Measurements from ENCODE around the gene PRR5L.
A peak's percentile ranks its signal among the peaks of the same experiment; 100 is the strongest.

Gene PRR5L

GRCh38 chr11:36509694-36510593 lies 213.9 kb downstream of the PRR5L start, which contains the start of gene TRAF6:
TRAF6 (minus strand) TSS chr11:36510272; CDS start chr11:36501515, 8,757 bp downstream.
- TF ChIP-seq TAF1 (IDR thresholded peaks at IDR 0.05; ENCODE audit: borderline replicate concordance, insufficient read depth, low read length), result peak; percentile 89; the same call in 1 of the 2 replicates
- TF ChIP-seq SIN3A (IDR thresholded peaks at IDR 0.05; ENCODE audit: borderline replicate concordance, insufficient read depth, low read length), result peak; percentile 86
- TF ChIP-seq, protein P1, sequence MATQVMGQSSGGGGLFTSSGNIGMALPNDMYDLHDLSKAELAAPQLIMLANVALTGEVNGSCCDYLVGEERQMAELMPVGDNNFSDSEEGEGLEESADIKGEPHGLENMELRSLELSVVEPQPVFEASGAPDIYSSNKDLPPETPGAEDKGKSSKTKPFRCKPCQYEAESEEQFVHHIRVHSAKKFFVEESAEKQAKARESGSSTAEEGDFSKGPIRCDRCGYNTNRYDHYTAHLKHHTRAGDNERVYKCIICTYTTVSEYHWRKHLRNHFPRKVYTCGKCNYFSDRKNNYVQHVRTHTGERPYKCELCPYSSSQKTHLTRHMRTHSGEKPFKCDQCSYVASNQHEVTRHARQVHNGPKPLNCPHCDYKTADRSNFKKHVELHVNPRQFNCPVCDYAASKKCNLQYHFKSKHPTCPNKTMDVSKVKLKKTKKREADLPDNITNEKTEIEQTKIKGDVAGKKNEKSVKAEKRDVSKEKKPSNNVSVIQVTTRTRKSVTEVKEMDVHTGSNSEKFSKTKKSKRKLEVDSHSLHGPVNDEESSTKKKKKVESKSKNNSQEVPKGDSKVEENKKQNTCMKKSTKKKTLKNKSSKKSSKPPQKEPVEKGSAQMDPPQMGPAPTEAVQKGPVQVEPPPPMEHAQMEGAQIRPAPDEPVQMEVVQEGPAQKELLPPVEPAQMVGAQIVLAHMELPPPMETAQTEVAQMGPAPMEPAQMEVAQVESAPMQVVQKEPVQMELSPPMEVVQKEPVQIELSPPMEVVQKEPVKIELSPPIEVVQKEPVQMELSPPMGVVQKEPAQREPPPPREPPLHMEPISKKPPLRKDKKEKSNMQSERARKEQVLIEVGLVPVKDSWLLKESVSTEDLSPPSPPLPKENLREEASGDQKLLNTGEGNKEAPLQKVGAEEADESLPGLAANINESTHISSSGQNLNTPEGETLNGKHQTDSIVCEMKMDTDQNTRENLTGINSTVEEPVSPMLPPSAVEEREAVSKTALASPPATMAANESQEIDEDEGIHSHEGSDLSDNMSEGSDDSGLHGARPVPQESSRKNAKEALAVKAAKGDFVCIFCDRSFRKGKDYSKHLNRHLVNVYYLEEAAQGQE (IDR thresholded peaks at IDR 0.05; ENCODE audit: insufficient read depth in 1 of 2, low read depth in 2 of 2, low read length in 2 of 2), result peak; percentile 14 to 66; a peak in 2 of 4 replicates
- peak; percentile 91 for TF ChIP-seq FOXP2 (optimal IDR thresholded peaks at IDR 0.05; ENCODE audit: borderline replicate concordance, extremely low read depth, extremely low read length, insufficient read depth)
- TF ChIP-seq POLR2AphosphoS5 (IDR thresholded peaks at IDR 0.05; ENCODE audit: low read depth, low read length), result peak; percentile 97

DNA sequence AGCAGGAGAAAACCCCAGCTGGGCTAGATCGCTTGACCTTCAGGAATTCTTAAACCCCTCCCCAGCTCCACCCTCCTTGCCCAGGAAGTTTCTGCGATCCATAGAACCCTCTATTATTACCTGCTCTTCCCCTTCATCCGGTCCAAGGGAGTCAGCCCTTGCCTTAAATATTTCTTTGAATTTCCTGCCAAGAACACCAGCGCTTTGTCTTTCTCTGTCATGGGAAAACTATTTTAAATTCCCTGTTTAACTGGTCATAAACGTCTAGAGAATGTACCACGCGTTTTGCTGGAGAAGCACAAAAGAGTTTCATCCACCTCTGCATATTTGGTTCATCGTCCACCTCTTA lies 214.5 kb downstream of the PRR5L start:
- TF ChIP-seq FOXP2 (optimal IDR thresholded peaks at IDR 0.05; ENCODE audit: borderline replicate concordance, extremely low read depth, extremely low read length, insufficient read depth), result no peak
- TF ChIP-seq, protein P1 (IDR thresholded peaks at IDR 0.05; ENCODE audit: insufficient read depth in 1 of 2, low read depth in 2 of 2, low read length in 2 of 2), result no peak
- no peak for TF ChIP-seq SIN3A (IDR thresholded peaks at IDR 0.05; ENCODE audit: borderline replicate concordance, insufficient read depth, low read length)
- no peak for TF ChIP-seq POLR2AphosphoS5 (IDR thresholded peaks at IDR 0.05; ENCODE audit: low read depth, low read length)
- TF ChIP-seq TAF1 (IDR thresholded peaks at IDR 0.05; ENCODE audit: borderline replicate concordance, insufficient read depth, low read length), result no peak

- TF ChIP-seq SIN3A (IDR thresholded peaks at IDR 0.05; ENCODE audit: borderline replicate concordance, insufficient read depth, low read length) (no peak), TAF1 (IDR thresholded peaks at IDR 0.05; ENCODE audit: borderline replicate concordance, insufficient read depth, low read length) (no peak), POLR2AphosphoS5 (IDR thresholded peaks at IDR 0.05; ENCODE audit: low read depth, low read length) (no peak), FOXP2 (optimal IDR thresholded peaks at IDR 0.05; ENCODE audit: borderline replicate concordance, extremely low read depth, extremely low read length, insufficient read depth) (no peak)
- TF ChIP-seq, protein P1 (IDR thresholded peaks at IDR 0.05; ENCODE audit: insufficient read depth in 1 of 2, low read depth in 2 of 2, low read length in 2 of 2), result no peak
Measured at GRCh38 chr11:36512016-36512415, 215.9 kb downstream of the PRR5L start.

- TF ChIP-seq, protein P1 (IDR thresholded peaks at IDR 0.05; ENCODE audit: insufficient read depth in 1 of 2, low read depth in 2 of 2, low read length in 2 of 2), result no peak
- no peak for TF ChIP-seq SIN3A (IDR thresholded peaks at IDR 0.05; ENCODE audit: borderline replicate concordance, insufficient read depth, low read length)
- no peak for TF ChIP-seq TAF1 (IDR thresholded peaks at IDR 0.05; ENCODE audit: borderline replicate concordance, insufficient read depth, low read length)
- TF ChIP-seq POLR2AphosphoS5 (IDR thresholded peaks at IDR 0.05; ENCODE audit: low read depth, low read length), result no peak
- no peak for TF ChIP-seq FOXP2 (optimal IDR thresholded peaks at IDR 0.05; ENCODE audit: borderline replicate concordance, extremely low read depth, extremely low read length, insufficient read depth)
Measured at GRCh38 chr11:36513965-36514364, 217.9 kb downstream of the PRR5L start.

Measured in PFSK-1 (cell line).